MG63 (cell line): ENCODE results near the gene KIAA1191. TPM values are rescaled to one million over a fixed set of nuclear protein-coding genes. Genes with fewer than 3 reads are reported as not detected.

Experiments
- DNase-seq: peaks from one replicate; pipeline ENCODE4 v3.0.0-alpha.2; 2020
- H3K27me3 ChIP-seq: fragments of 250-450 bp; sonication (Bioruptor Pico); 2 replicates; pipeline ENCODE4 v1.5.1; 2020; ENCODE audit warnings: mild to moderate bottlenecking, moderate library complexity
- H3K36me3 ChIP-seq: fragments of 250-450 bp; sonication (Bioruptor Pico); 2 replicates; pipeline ENCODE4 v1.5.1; 2020; ENCODE audit warnings: mild to moderate bottlenecking, moderate library complexity
- H3K4me3 ChIP-seq: fragments of 250-450 bp; sonication (Bioruptor Pico); 2 replicates; pipeline ENCODE4 v1.5.1; 2020; ENCODE audit warnings: mild to moderate bottlenecking, moderate library complexity
- H3K9me3 ChIP-seq: fragments of 250-450 bp; sonication (Bioruptor Pico); 2 replicates; pipeline ENCODE4 v1.5.1; 2020; ENCODE audit warnings: mild to moderate bottlenecking, moderate library complexity
- total RNA-seq: library from RNA; depleted of rRNA; stranded (reverse); fragments of >200 nt; shearing (Covaris generic); gene quantifications from 2 replicates; pipeline ENCODE4 v1.2.3, GENCODE V29; 2014; ENCODE audit warnings: low replicate concordance

The KIAA1191 gene
- total RNA-seq, 1 experiment from 2014 or later: 132 TPM

GRCh38 chr5:176394096-176394495 is 32.5 kb upstream of the KIAA1191 start:
- Histone ChIP-seq H3K27me3 (no peaks in the 10 kb centered on the region), H3K4me3 (no peak overlapping the region), H3K36me3 (peaks cover 56% of the 10 kb centered on the region), H3K9me3 (no peaks in the 10 kb centered on the region)
- no peak for DNase-seq

- Histone ChIP-seq H3K9me3 (no peaks in the 10 kb centered on the region), H3K27me3 (no peaks in the 10 kb centered on the region), H3K36me3 (peaks cover 60% of the 10 kb centered on the region), H3K4me3 (no peak overlapping the region)
- DNase-seq: no peak
Observed at GRCh38 chr5:176392526-176392925, 31.0 kb upstream of the KIAA1191 start.

GRCh38 chr5:176391999-176392398 is 30.4 kb upstream of the KIAA1191 start:
- no peaks in the 10 kb centered on the region for H3K27me3 ChIP-seq
- DNase-seq: no peak

GRCh38 chr5:176391479-176391878 is 29.9 kb upstream of the KIAA1191 start:
- peaks cover 71% of the 10 kb centered on the region for H3K36me3 ChIP-seq
- H3K4me3 ChIP-seq: no peak overlapping the region
- no peaks in the 10 kb centered on the region for H3K9me3 ChIP-seq
- H3K27me3 ChIP-seq: no peaks in the 10 kb centered on the region
- DNase-seq: no peak

More at GRCh38 chr5:176391999-176392398, 30.4 kb upstream of the KIAA1191 start:
- Histone ChIP-seq H3K9me3 (no peaks in the 10 kb centered on the region), H3K36me3 (peaks cover 66% of the 10 kb centered on the region), H3K4me3 (no peak overlapping the region)

GRCh38 chr5:176389135-176390123 is 27.9 kb upstream of the KIAA1191 start:
- H3K27me3 ChIP-seq: no peaks in the 10 kb centered on the region
- no peak for DNase-seq
- H3K9me3 ChIP-seq: no peaks in the 10 kb centered on the region
- peak overlapping the region; percentile 95 for H3K4me3 ChIP-seq
- peaks cover 86% of the 10 kb centered on the region for H3K36me3 ChIP-seq

GRCh38 chr5:176388444-176389134 is 27.0 kb upstream of the KIAA1191 start, which contains the start of the genes HIGD2A and NOP16:
Gene HIGD2A, plus strand, starts transcription at chr5:176388751. Its CDS starts 69 bp downstream, at chr5:176388820.
Gene NOP16, minus strand, starts transcription at chr5:176388598. Its CDS starts 59 bp downstream, at chr5:176388539.
- peak; percentile 100 for DNase-seq
- Histone ChIP-seq H3K9me3 (no peaks in the 10 kb centered on the region), H3K27me3 (no peaks in the 10 kb centered on the region), H3K36me3 (peaks cover 87% of the 10 kb centered on the region), H3K4me3 (peak within 1 kb of the TSS; percentile 95)

GRCh38 chr5:176388003-176388443 is 26.5 kb upstream of the KIAA1191 start:
- H3K4me3 ChIP-seq: peak overlapping the region; percentile 95
- H3K9me3 ChIP-seq: no peaks in the 10 kb centered on the region
- no peaks in the 10 kb centered on the region for H3K27me3 ChIP-seq
- peaks cover 87% of the 10 kb centered on the region for H3K36me3 ChIP-seq
- no peak for DNase-seq

- Histone ChIP-seq H3K27me3 (no peaks in the 10 kb centered on the region), H3K9me3 (no peaks in the 10 kb centered on the region), H3K36me3 (peaks cover 88% of the 10 kb centered on the region), H3K4me3 (peak overlapping the region; percentile 95)
- no peak for DNase-seq
Observed at GRCh38 chr5:176387384-176387925, 25.9 kb upstream of the KIAA1191 start.

- H3K9me3 ChIP-seq: no peaks in the 10 kb centered on the region
- H3K4me3 ChIP-seq: peak overlapping the region; percentile 95
- no peaks in the 10 kb centered on the region for H3K27me3 ChIP-seq
- peaks cover 89% of the 10 kb centered on the region for H3K36me3 ChIP-seq
- DNase-seq: no peak
Observed at GRCh38 chr5:176386491-176386890, 24.9 kb upstream of the KIAA1191 start.

GRCh38 chr5:176384991-176385390 is 23.4 kb upstream of the KIAA1191 start:
- Histone ChIP-seq H3K4me3 (no peak overlapping the region), H3K9me3 (no peaks in the 10 kb centered on the region), H3K27me3 (no peaks in the 10 kb centered on the region), H3K36me3 (peaks cover 85% of the 10 kb centered on the region)
- DNase-seq: no peak

- Histone ChIP-seq H3K4me3 (no peak overlapping the region), H3K36me3 (peaks cover 87% of the 10 kb centered on the region), H3K27me3 (no peaks in the 10 kb centered on the region), H3K9me3 (no peaks in the 10 kb centered on the region)
- no peak for DNase-seq
Observed at GRCh38 chr5:176384366-176384930, 22.9 kb upstream of the KIAA1191 start.

- Histone ChIP-seq H3K4me3 (no peak overlapping the region), H3K36me3 (peaks cover 89% of the 10 kb centered on the region)
Observed at GRCh38 chr5:176383961-176384360, 22.4 kb upstream of the KIAA1191 start.

GRCh38 chr5:176383248-176383905 is 21.8 kb upstream of the KIAA1191 start:
- Histone ChIP-seq H3K9me3 (no peaks in the 10 kb centered on the region), H3K4me3 (no peak overlapping the region), H3K36me3 (peaks cover 90% of the 10 kb centered on the region), H3K27me3 (no peaks in the 10 kb centered on the region)
- DNase-seq: no peak

More at GRCh38 chr5:176383961-176384360, 22.4 kb upstream of the KIAA1191 start:
- H3K27me3 ChIP-seq: no peaks in the 10 kb centered on the region
- DNase-seq: no peak
- no peaks in the 10 kb centered on the region for H3K9me3 ChIP-seq

- H3K27me3 ChIP-seq: no peaks in the 10 kb centered on the region
- H3K4me3 ChIP-seq: no peak overlapping the region
- H3K9me3 ChIP-seq: no peaks in the 10 kb centered on the region
- no peak for DNase-seq
- H3K36me3 ChIP-seq: peaks cover 84% of the 10 kb centered on the region
Observed at GRCh38 chr5:176382721-176383120, 21.2 kb upstream of the KIAA1191 start.

- Histone ChIP-seq H3K27me3 (no peaks in the 10 kb centered on the region), H3K36me3 (peaks cover 77% of the 10 kb centered on the region), H3K9me3 (no peaks in the 10 kb centered on the region), H3K4me3 (no peak overlapping the region)
- no peak for DNase-seq
Observed at GRCh38 chr5:176381979-176382378, 20.4 kb upstream of the KIAA1191 start.

- no peak for DNase-seq
- Histone ChIP-seq H3K36me3 (peaks cover 71% of the 10 kb centered on the region), H3K4me3 (no peak overlapping the region), H3K9me3 (no peaks in the 10 kb centered on the region), H3K27me3 (no peaks in the 10 kb centered on the region)
Observed at GRCh38 chr5:176381423-176381822, 19.9 kb upstream of the KIAA1191 start.
